ENCODE data around the gene RUNX2. TPM values are rescaled to one million over a fixed set of nuclear protein-coding genes. Genes with fewer than 3 reads are reported as not detected.

The RUNX2 gene
- total and polyA plus RNA-seq, 2 of the 8 experiments (the other 6 are each of a cell fraction or from before 2014, with no cell fraction given): 0.26 to 1.2 TPM

DNA sequence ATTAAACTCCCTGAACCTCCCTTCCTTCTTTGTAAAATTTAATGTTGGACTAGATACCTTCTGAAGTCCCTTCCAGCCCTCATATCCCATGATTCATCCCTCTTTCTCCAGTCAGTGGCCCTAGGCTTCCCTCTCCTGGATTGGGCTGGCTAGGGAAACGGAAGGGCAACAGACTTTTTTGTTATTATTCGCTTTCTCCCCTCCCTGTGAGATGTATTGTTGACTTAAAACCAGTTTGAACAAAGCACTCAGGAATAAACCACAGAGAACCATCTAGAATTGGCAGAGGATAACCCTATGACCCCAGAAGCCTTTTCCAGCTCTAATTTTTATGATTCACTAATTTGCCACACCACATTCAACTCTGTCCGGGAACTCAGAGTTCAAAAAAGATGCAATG is 289.3 kb downstream of the RUNX2 start:
- H2BK20ac ChIP-seq (ENCODE audit: low read length): no peak overlapping the region
- no peaks in the 10 kb centered on the region for H3K23me2 ChIP-seq (ENCODE audit: low read depth, low read length)
- 82% methylated on average over 3 of the region's 3 CpGs; no CpG with 5 or more reads in 1 of the 2 experiments for WGBS, 2 experiments (ENCODE audit: extremely low coverage in 1 of 2, insufficient coverage in 1 of 2, insufficient read length in 1 of 2, insufficient replicate concordance in 2 of 2, low coverage in 1 of 2, low lambda C conversion rate in 2 of 2, missing lambda C conversion rate in 1 of 2)
- no peak overlapping the region for H4K8ac ChIP-seq (ENCODE audit: extremely low read depth, insufficient read depth, low read length)
- H3K79me1 ChIP-seq (ENCODE audit: low read depth, low read length): no peaks in the 10 kb centered on the region
- H3K9ac ChIP-seq (replicated peaks in 1 of 4; ENCODE audit: extremely low read depth in 1 of 4, low read depth in 3 of 4, low read length in 3 of 4): no peak overlapping the region
- no peaks in the 10 kb centered on the region; a peak in 1 of 7 replicates for H3K27me3 ChIP-seq (replicated peaks in 1 of 4; ENCODE audit: control insufficient read depth in 3 of 4, extremely low read depth in 1 of 4, insufficient read depth in 3 of 4, low read length in 3 of 4)
- no peak overlapping the region for H3K23ac ChIP-seq (ENCODE audit: insufficient read length)
- H2AFZ ChIP-seq (ENCODE audit: low read length): no peak overlapping the region
- no peaks in the 10 kb centered on the region for H3K79me2 ChIP-seq (ENCODE audit: control insufficient read depth in 1 of 2, insufficient read depth in 2 of 2, low read length in 2 of 2)
- no peaks in the 10 kb centered on the region for H3K4me1 ChIP-seq (replicated peaks in 1 of 4; ENCODE audit: control insufficient read depth in 3 of 4, insufficient read depth in 4 of 4, low read length in 3 of 4)
- TF ChIP-seq CBX5 (IDR thresholded peaks at IDR 0.05; ENCODE audit: low read depth, low read length) (no peak), MAFK (IDR thresholded peaks at IDR 0.05; ENCODE audit: low read depth, low read length) (no peak), SP2 (IDR thresholded peaks at IDR 0.05; ENCODE audit: low read length) (no peak), RAD21 (IDR thresholded peaks at IDR 0.05 in 1 of 2, conservative IDR thresholded peaks at IDR 0.05 in 1 of 2; ENCODE audit: low read depth in 2 of 2, low read length in 2 of 2) (peak; percentile 27 to 55; a peak in 3 of 4 replicates)
- H2BK15ac ChIP-seq (ENCODE audit: low read length): no peak overlapping the region
- FAIRE-seq (no peak), DNase-seq (ENCODE audit: low read depth in 1 of 2, low spot score in 2 of 2) (peak in 1 of 2 experiments; percentile 31)
- H2AK5ac ChIP-seq (ENCODE audit: low read depth, low read length): no peak overlapping the region
- H3K18ac ChIP-seq (ENCODE audit: extremely low read depth, low read length): no peak overlapping the region
- H3K4ac ChIP-seq (replicated peaks; ENCODE audit: insufficient read length, low read depth, low read length): no peak overlapping the region
- no peak overlapping the region for H3K27ac ChIP-seq (ENCODE audit: low read depth, low read length)
- no peak overlapping the region for H2BK5ac ChIP-seq (ENCODE audit: low read depth, low read length)
- H3K4me3 ChIP-seq (ENCODE audit: extremely low read depth in 1 of 4, insufficient read depth in 2 of 4, low read depth in 3 of 4, low read length in 4 of 4): no peak overlapping the region
- H3K56ac ChIP-seq (replicated peaks; ENCODE audit: insufficient read length, low read depth, low read length): no peak overlapping the region
- H3K9me3 ChIP-seq (ENCODE audit: insufficient read depth in 2 of 2, low read depth in 1 of 2, low read length in 1 of 2): no peaks in the 10 kb centered on the region
- no peak overlapping the region for H4K5ac ChIP-seq (ENCODE audit: insufficient read length, low read depth, low read length)
- H2BK12ac ChIP-seq (ENCODE audit: low read depth, low read length): no peak overlapping the region
- POLR2A ChIA-PET (ENCODE audit: partially characterized antibody): no interaction called here
- no peak overlapping the region for H4K91ac ChIP-seq (replicated peaks; ENCODE audit: insufficient read length, low read length)
- H2BK120ac ChIP-seq (replicated peaks; ENCODE audit: low read depth, low read length): no peak overlapping the region
- H4K20me1 ChIP-seq (replicated peaks in 1 of 2; ENCODE audit: control insufficient read depth in 1 of 2, insufficient read depth in 2 of 2, low read length in 2 of 2): no peaks in the 10 kb centered on the region
- CTCF ChIA-PET (ENCODE audit: partially characterized antibody): interaction anchor here (1.0 kb wide), 1 partner anchor 21 kb away, joined by 3 read pairs; no protein-coding TSS in a partner anchor
- H3K14ac ChIP-seq (ENCODE audit: insufficient read length): no peak overlapping the region
- no peaks in the 10 kb centered on the region for H3K36me3 ChIP-seq (ENCODE audit: control insufficient read depth in 2 of 4, insufficient read depth in 4 of 4, low read length in 3 of 4)
- no peak overlapping the region for H3K4me2 ChIP-seq (ENCODE audit: insufficient read depth in 1 of 2, low read depth in 2 of 2, low read length in 2 of 2)

Data from H1 (cell line).